A549 treated with RU486 at 1 μM for 4 hours (cell line): Measurements from ENCODE around the gene SLC25A29. TPM values are rescaled to one million over a fixed set of nuclear protein-coding genes. Genes with fewer than 3 reads are reported as not detected.

Source experiments
- total RNA-seq: library from RNA; stranded (reverse); fragments of 200-300 nt; extraction: Qiagen RNA extraction; gene quantifications from 5 replicates; pipeline ENCODE4 v1.2.3, GENCODE V29; 2022; ENCODE audit warnings: low read depth

SLC25A29 gene, protein sequence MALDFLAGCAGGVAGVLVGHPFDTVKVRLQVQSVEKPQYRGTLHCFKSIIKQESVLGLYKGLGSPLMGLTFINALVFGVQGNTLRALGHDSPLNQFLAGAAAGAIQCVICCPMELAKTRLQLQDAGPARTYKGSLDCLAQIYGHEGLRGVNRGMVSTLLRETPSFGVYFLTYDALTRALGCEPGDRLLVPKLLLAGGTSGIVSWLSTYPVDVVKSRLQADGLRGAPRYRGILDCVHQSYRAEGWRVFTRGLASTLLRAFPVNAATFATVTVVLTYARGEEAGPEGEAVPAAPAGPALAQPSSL
- total RNA-seq = 5.8 to 11.1 TPM (median 10.7 TPM) in 5 replicates

DNA sequence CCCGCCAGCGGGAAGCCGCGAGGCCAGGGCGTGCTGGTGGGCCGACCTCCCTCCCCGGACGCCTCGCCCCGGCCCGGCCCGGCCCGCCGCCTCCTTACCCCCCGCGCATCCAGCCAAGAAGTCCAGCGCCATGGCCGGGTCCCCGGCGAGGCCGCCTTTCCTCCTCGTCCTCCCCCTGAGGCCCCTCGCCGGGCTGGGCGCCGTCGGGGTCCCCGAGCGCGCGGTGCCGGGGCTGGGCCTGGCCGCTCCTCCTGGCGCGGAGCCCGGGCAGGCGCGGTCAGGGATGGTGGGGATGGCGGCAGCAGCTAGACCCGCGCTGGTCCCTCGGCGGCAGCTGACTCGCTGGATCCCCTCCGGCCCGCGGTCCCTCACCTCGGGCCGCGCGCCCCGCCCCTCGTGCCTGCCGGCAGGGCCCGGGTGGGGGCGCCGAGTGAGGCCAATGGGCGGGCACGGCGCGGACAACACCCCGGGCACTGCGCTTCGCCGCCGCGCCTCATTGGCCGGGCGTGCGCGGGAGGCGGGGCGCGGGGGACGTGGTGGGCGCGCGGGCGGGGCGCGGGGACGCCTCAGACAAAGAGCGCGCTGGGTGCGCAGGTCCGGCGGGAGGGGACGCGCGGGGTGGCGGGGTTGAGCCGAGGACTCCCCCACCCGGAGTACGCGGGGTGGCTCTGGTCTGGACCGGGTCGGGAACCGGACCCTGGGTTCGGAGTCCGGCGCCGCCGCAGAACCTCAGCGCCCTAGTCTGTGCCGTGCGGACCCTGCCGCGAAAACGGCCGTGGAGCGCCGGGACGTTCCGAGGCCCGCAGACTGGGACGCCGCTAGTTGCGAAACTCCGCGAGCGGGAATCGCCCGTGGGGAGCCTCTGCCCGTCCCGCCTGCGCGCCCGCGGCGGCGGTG is at the start of gene SLC25A29:
TSS of gene SLC25A29 (minus strand) at position 344 of the 897 bp plus-strand sequence. CDS start at position 132, 212 bp downstream.

GRCh38 chr14:100323121-100323941 is 17.1 kb upstream of the SLC25A29 start, which contains the start of gene SLC25A47:
TSS of gene SLC25A47 (plus strand) at chr14:100323339. CDS start at chr14:100323415, 76 bp downstream.

Other genes with a start within 250 kb of the SLC25A29 start
- 19.1 to 27.3 TPM (median 25.2 TPM) in 5 replicates for gene EVL, start 241.0 kb downstream of the SLC25A29 start, total RNA-seq
- gene DEGS2, start 146.8 kb downstream of the SLC25A29 start, total RNA-seq = 0.95 to 1.7 TPM (median 1.3 TPM) in 5 replicates
- gene YY1, start 67.3 kb downstream of the SLC25A29 start, total RNA-seq = 65.7 to 80.0 TPM (median 70.3 TPM) in 5 replicates
- gene SLC25A47, start 16.9 kb upstream of the SLC25A29 start, total RNA-seq = not detected in 5 replicates
- gene WDR25, start 70.0 kb upstream of the SLC25A29 start, total RNA-seq = 10.1 to 11.5 TPM (median 10.7 TPM) in 5 replicates